ENCODE results near the gene ZNF821.

DNA sequence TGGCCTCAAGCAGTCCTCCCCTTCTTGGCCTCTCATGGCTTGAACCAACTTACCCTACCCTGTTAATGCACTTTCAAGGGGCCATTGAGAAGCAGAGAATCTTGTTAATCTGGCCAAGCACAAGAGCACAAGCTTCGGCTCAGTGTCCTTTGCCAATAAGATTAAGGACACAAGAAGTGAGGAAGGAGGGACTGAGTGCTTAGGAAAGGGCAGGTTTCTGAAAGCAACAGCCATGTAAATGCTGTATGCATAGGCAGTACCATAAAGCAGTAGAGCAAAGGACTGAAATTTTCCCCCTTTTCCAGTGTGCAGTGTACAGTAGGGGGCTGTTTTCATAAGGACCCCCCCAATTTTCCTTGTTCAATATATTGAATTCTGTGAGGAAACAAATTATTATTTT lies 49.0 kb upstream of the ZNF821 start:
- TF ChIP-seq CTCF (conservative IDR thresholded peaks at IDR 0.05) (no peak), EZH2 (IDR thresholded peaks at IDR 0.05; ENCODE audit: low read depth) (no peak)
